HuH-7.5 (cell line): ENCODE measurements around the gene ANXA3.
A peak's percentile ranks its signal among the peaks of the same experiment; 100 is the strongest.
"Not testable (repeated sequence)": the region's sequence is repeated elsewhere in the genome, so short reads cannot be mapped to it uniquely, and the experiment has no call there.

Source experiments
- DNase-seq: peaks from one replicate; pipeline ENCODE4 v3.0.0; 2011; ENCODE audit warnings: low spot score

Gene ANXA3

GRCh38 chr4:78551420-78552351 is at the start of gene ANXA3:
ANXA3 (plus strand) TSS chr4:78551770; CDS start chr4:78554474, 2,704 bp downstream.
- DNase-seq: peak; percentile 69

DNA sequence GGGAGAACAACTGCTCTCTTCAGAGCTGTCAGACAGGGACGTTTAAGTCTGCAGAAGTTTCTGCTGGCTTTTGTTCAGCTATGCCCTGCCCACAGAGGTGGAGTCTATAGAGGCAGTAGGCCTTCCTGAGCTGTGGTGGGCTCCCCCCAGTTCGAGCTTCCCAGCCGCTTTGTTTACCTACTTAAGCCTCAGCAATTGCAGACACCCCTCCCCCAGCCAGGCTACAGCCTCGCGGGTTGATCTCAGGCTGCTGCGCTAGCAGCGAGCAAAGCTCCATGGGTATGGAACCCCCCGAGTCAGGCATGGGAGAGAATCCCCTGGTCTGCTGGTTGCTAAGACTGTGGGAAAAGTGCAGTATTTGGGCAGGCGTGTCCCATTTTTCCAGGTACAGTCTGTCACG is 45.3 kb upstream of the ANXA3 start:
- not testable (repeated sequence) for DNase-seq

GRCh38 chr4:78509043-78509442 is 42.5 kb upstream of the ANXA3 start:
- no peak for DNase-seq

- DNase-seq: no peak
Measured at GRCh38 chr4:78510108-78510507, 41.5 kb upstream of the ANXA3 start.

- no peak for DNase-seq
Measured at GRCh38 chr4:78510681-78511080, 40.9 kb upstream of the ANXA3 start.

- DNase-seq: no peak
Measured at GRCh38 chr4:78512357-78512920, 39.1 kb upstream of the ANXA3 start.

- DNase-seq: peak; percentile 3
Measured at GRCh38 chr4:78513411-78513975, 38.1 kb upstream of the ANXA3 start.

DNA sequence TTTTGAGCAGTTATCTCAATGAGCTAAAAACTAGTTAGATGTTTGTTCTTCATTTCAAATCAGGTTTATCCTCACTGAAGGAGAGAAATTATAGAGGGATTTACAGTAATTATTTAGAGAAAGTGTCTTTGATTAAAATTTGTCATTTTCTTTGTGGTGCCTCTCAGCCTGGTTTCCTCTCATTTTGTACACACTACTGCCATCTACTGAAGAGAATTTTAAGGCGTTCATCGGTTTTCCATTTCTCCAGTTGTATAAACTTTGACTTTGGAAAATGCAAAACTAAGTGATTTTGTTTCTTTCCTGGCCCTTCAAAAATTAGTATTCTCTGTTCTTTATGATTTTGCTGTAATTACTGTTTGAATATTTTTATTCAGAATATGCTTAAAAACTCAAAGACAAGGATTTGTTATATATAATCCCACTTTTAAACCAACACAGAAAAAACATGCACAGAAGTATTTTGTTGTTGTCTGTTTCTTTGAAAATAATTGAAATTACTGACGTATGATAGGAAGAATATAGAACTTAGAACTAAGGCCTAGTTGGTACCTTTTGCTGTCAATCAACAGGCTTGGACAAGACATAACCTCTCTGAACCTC is 34.4 kb upstream of the ANXA3 start:
- DNase-seq: no peak

GRCh38 chr4:78518561-78518960 is 33.0 kb upstream of the ANXA3 start:
- DNase-seq: no peak

- DNase-seq: no peak
Measured at GRCh38 chr4:78519962-78520361, 31.6 kb upstream of the ANXA3 start.

DNA sequence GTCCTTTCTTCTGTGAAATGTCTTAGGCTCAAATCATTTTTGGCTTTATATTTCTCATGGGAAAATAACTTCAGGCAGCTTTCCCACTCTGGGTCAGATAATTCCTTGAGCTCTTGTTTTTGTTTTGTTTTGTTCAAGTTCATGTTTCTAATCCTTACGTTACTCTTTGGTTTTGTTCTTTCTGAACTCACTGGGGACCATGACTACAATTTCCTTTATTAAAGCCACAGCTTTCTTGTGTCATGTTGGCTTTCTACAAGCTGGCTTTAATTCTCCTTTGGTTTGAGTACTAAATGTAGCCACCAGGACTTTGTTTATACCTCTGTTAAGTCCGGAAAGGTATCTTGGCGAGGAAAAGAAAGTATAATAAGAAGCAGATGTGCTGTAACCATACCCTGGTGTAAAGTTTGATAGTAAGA is 30.8 kb upstream of the ANXA3 start:
- DNase-seq: no peak

- no peak for DNase-seq
Measured at GRCh38 chr4:78524009-78524408, 27.6 kb upstream of the ANXA3 start.

DNA sequence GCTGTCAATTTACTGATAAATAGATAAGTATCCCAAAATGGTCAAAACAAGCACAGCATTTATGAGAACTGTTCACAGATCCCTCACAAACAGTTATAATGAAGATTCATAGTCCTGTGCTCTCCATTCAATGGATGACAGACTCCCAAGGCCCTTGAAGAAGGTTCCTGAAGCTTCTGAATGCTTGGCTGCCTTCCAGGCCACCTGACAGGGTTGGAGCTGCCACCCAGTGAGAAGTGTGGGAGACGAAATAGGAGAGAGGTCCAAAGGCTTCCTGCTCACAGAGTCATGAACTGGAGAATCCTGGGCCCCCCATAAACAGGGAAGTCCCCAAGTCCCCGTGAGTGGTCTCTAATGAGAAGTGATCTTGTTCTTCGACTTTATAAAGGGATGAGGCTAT is 26.0 kb upstream of the ANXA3 start:
- no peak for DNase-seq

- no peak for DNase-seq
Measured at GRCh38 chr4:78527103-78527502, 24.5 kb upstream of the ANXA3 start.

DNA sequence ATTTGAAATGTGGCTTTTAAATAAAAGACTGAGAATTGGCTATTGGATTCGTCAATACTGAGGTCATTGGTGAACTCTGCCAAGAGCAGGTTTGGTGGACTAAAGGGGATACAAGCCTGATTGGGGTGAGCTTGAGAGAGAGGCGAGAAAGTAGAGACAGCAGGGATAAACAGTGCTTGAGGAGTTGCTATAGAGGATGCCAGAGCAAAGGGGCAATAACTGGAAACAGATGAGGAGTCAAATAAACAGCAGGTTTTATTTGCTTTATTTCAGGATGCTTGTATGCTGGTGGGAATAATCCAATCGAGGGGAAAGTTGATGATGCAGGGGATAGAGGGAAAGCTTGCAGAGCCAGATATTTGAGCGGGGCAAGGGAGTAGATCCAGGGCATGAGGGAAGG is 24.0 kb upstream of the ANXA3 start:
- no peak for DNase-seq

DNA sequence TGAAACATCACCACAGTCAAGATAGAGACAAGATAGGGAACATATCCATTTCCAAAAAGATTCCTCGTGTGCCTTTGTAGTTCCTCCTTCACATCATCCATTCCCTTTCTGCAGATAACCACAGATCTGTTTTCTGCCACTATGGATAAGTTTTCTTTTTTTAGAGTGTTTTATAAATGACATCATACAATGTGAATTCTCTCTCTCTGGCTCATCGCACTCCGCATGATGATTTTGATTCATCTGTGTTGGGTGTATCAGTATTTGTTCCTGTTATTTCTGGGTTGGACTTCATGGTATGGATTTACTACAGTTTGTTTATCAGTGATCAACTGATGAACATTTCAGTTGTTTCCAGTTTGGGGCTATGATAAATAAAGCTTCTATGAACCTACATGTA is 23.2 kb upstream of the ANXA3 start:
- no peak for DNase-seq

DNA sequence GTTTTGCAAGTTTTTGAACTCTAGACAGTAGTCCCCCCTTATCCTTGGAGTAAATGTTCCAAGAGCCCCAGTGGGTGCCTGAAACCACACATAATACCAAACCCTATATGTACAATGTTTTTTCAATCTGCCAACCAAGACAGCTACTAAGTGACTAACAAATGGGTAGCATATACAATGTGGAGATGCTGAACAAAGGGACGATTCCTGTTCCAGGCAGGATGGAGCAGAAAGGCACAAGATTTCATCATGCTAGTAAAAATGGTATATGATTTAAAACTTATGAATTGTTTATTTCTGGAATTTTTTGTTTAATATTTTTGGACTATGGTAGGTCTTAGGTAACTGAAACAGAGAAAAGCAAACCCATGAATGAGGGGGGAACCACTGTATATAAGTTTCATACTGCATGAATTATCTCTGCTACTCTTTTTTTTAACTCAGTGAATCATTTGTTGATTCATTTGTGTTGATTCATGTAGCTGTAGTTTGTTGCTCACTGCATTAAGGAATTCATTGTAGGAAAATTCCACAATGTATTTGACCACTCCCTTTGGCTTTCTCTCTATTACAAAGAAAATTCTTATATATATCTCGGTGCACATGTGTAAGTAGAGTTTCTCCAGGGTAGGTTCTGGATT is 21.9 kb upstream of the ANXA3 start:
- no peak for DNase-seq

DNA sequence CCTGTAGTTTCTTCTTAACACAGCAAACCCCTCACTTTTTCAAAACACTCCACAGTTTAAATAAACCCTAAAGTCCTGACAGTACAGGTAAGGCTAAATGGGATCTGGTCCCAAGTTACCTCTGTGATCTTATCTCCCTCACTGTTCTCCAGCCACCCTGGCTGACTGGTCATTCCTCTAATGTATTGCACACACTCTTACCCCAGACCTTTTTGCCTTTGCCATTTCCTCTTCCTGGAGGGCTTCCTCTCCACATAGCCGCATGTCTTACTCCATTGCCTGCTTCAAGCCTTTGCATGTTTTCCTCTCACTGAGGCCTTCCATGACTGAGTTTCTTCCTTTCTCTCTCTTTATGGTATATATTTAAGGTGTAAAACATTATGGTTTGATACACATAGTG is 19.5 kb upstream of the ANXA3 start:
- DNase-seq: no peak

DNA sequence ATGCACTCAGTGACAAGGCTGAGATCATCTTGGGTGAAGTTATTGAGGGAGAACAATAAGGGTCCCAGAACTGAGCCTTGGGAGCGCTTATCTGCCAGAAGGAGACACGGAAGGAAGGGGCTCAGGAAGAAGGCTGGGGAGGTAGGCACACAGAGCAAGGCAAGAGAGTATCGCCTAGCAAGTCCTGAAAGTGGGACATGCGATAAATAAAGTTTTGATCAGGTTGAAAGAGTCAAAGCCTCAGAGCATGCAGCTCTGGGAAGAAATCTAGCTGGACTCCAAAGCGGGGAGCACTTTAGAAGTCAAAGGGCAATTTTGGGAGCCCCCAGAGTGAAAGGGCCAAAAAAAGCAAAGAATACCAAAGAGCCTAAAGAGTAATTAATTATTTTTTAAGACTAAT is 17.7 kb upstream of the ANXA3 start:
- DNase-seq: no peak

DNA sequence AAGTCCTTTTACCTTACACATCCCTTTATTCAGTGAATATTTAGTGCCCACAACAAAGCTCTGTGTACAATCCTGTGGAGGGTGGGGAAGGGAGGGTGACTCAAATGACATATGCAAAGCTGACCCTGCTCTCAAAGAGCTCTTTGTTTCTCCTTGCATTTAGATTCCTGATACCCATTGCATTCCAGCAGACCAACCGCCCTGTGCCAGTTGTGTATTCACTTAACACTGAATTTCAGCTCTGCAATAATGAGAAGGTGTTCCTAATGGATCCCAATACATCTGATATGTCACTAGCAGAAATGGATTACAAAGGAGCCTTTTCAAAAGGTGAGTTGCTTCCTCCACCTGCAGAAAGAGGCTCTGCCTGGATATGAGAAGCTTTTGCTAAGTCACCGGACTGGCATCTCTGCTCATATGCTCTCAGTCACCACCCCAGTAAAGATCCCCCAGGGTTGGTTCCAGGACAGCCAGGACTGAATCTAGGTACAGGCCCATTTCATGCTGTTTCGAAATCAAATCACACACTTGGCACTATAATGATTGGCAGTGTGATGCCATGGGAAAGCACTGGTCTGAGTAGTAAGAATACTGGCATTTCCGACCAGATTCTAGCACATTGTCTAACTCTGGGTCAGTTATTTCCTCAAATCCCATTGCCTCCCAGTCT is 17.1 kb upstream of the ANXA3 start:
- DNase-seq: no peak

GRCh38 chr4:78542373-78542772 is 9.2 kb upstream of the ANXA3 start:
- no peak for DNase-seq
